K562 (cell line): ENCODE measurements around the gene CDC27. TPM values are rescaled to one million over a fixed set of nuclear protein-coding genes. Genes with fewer than 3 reads are reported as not detected.

Experiments used
- ARNT ChIP-seq, 2 experiments: fragments of 450-650 bp; IDR thresholded peaks; 2 replicates each; pipeline ENCODE4 v1.6.1; 2016; ENCODE audit warnings: mild to moderate bottlenecking in 1 of 2
- C11orf30 ChIP-seq: fragments of 450-650 bp; IDR thresholded peaks from 2 replicates; pipeline ENCODE4 v1.6.1; 2016; ENCODE audit warnings: low read depth, mild to moderate bottlenecking
- DMBX1 ChIP-seq: fragments of 250-450 bp; sonication (Bioruptor Pico); IDR thresholded peaks from 2 replicates; pipeline ENCODE4 v1.8.0; 2022; ENCODE audit warnings: inconsistent platforms, mild to moderate bottlenecking, moderate library complexity, borderline replicate concordance
- FOXK2 ChIP-seq, 2 experiments: fragments of 450-650 bp; IDR thresholded peaks in 1 of 2; conservative IDR thresholded peaks in 1 of 2; 2 replicates each; pipeline ENCODE4 v1.6.1; 2016; ENCODE audit warnings: low read depth in 2 of 2, mild to moderate bottlenecking in 1 of 2
- GATAD2B ChIP-seq: fragments of 450-650 bp; IDR thresholded peaks from 2 replicates; pipeline ENCODE4 v1.6.1; 2017; ENCODE audit warnings: mild to moderate bottlenecking, borderline replicate concordance
- HDAC3 ChIP-seq: fragments of 450-650 bp; IDR thresholded peaks from 2 replicates; pipeline ENCODE4 v1.6.1; 2018; ENCODE audit warnings: borderline replicate concordance, mild to moderate bottlenecking, moderate library complexity; ENCODE audit not compliant: partially characterized antibody
- HLTF ChIP-seq: fragments of 450-650 bp; IDR thresholded peaks from 2 replicates; pipeline ENCODE4 v1.6.1; 2016
- HMBOX1 ChIP-seq: sonication (generic); IDR thresholded peaks from 2 replicates; pipeline ENCODE4 v1.6.1; 2016
- MTA3 ChIP-seq: fragments of 450-650 bp; formaldehyde crosslinking; IDR thresholded peaks from 2 replicates; pipeline ENCODE4 v1.6.1; 2017; ENCODE audit warnings: mild to moderate bottlenecking, borderline replicate concordance
- NR1H2 ChIP-seq: sonication (generic); formaldehyde crosslinking; IDR thresholded peaks from 2 replicates; pipeline ENCODE4 v1.4.0; 2020; ENCODE audit warnings: mild to moderate bottlenecking, missing genetic modification reagents
- PYGO2 ChIP-seq: fragments of 450-650 bp; IDR thresholded peaks from 2 replicates; pipeline ENCODE4 v1.6.1; 2016; ENCODE audit warnings: mild to moderate bottlenecking, missing genetic modification characterization, moderate library complexity, missing compliant biosample characterization
- RBM17 ChIP-seq: fragments of 200-400 bp; formaldehyde crosslinking; IDR thresholded peaks from 2 replicates; pipeline ENCODE4 v1.6.1; 2017; ENCODE audit warnings: low read depth, mild to moderate bottlenecking, low read length, borderline replicate concordance
- SAP30 ChIP-seq: fragments of 200-600 bp; sonication (generic); IDR thresholded peaks from 2 replicates; pipeline ENCODE4 v1.6.1; 2012; ENCODE audit warnings: borderline replicate concordance, low read depth, mild to moderate bottlenecking, moderate library complexity, low read length, control low read depth, inconsistent platforms; ENCODE audit not compliant: insufficient read depth, poor library complexity, severe bottlenecking
- SIN3A ChIP-seq, 2 experiments: fragments of 150-350 bp in 1 of 2; IDR thresholded peaks; 2 replicates each; pipeline ENCODE4 v1.6.1; 2011 to 2016; ENCODE audit warnings: borderline replicate concordance in 2 of 2, low read depth in 2 of 2, low read length in 2 of 2, mild to moderate bottlenecking in 2 of 2, moderate library complexity in 2 of 2; ENCODE audit not compliant: control insufficient read depth in 1 of 2
- SMAD4 ChIP-seq: fragments of 250-450 bp; sonication (Bioruptor Pico); conservative IDR thresholded peaks from 2 replicates; pipeline ENCODE4 v1.8.0; 2021; ENCODE audit warnings: inconsistent platforms, mild to moderate bottlenecking, moderate library complexity
- SOX6 ChIP-seq: fragments of 450-650 bp; IDR thresholded peaks from 2 replicates; pipeline ENCODE4 v1.6.1; 2014; ENCODE audit warnings: mild to moderate bottlenecking
- SRF ChIP-seq, 2 experiments: fragments of 250-450, 450-650 bp in 1 of 2; sonication (Bioruptor Pico) in 1 of 2; sonication (generic) in 1 of 2; formaldehyde crosslinking; IDR thresholded peaks; 2 replicates each; pipeline versions ENCODE4 v1.5.0 to v1.5.1; 2020 to 2022; ENCODE audit warnings: mild to moderate bottlenecking in 1 of 2, missing genetic modification reagents in 1 of 2
- TRIM24 ChIP-seq, 2 experiments: fragments of 450-650 bp; IDR thresholded peaks; 2 replicates each; pipeline ENCODE4 v1.6.1; 2016
- ZBTB7A ChIP-seq: IDR thresholded peaks from 2 replicates; pipeline ENCODE4 v1.6.1; 2011; ENCODE audit warnings: low read depth, mild to moderate bottlenecking, low read length, moderate library complexity, borderline replicate concordance; ENCODE audit not compliant: control insufficient read depth
- ZNF395 ChIP-seq: fragments of 200-800 bp; sonication (Bioruptor generic); IDR thresholded peaks from 2 replicates; pipeline ENCODE4 v1.6.1; 2017; ENCODE audit warnings: missing genetic modification characterization, missing compliant biosample characterization
- ZNF41 ChIP-seq: fragments of 250-450 bp; sonication (Bioruptor Pico); conservative IDR thresholded peaks from 2 replicates; pipeline ENCODE4 v1.4.0; 2020; ENCODE audit warnings: mild to moderate bottlenecking
- ZNF444 ChIP-seq: fragments of 250-450 bp; sonication (Bioruptor Pico); IDR thresholded peaks from 2 replicates; pipeline ENCODE4 v1.4.0; 2020; ENCODE audit warnings: mild to moderate bottlenecking, moderate library complexity
- polyA plus RNA-seq, 8 experiments: library from polyadenylated mRNA; depleted of rRNA in 4 of 8; stranded (reverse) in 5 of 8; unstranded in 3 of 8; fragments of >200 nt; fragmentation: Nextera tagmentation in 2 of 8; fragmentation: Illumina TruSeq in 1 of 8; extraction: Ambion mirVana in 2 of 8; extraction: Trizol in 1 of 8; gene quantifications; 2 replicates each; pipeline versions ENCODE4 v1.2.1 to v1.2.3, GENCODE V29; 2011 to 2014; ENCODE audit warnings: inconsistent platforms in 1 of 8, missing spikeins in 1 of 8
- total RNA-seq, 7 experiments: library from RNA; depleted of rRNA in 6 of 7; stranded (reverse); fragments of >200 nt in 6 of 7; fragmentation: Illumina TruSeq in 2 of 7; extraction: Trizol in 2 of 7; gene quantifications; 2 replicates each; pipeline versions ENCODE4 v1.2.1 to v1.2.3, GENCODE V29; 2011 to 2021; ENCODE audit warnings: low replicate concordance in 1 of 7
- TF ChIP-seq, protein P1 (sequence below), 3 experiments: IDR thresholded peaks in 2 of 3; conservative IDR thresholded peaks in 1 of 3; 2 replicates each; pipeline ENCODE4 v1.5.1; 2011 to 2012; ENCODE audit warnings: low read length in 3 of 3, mild to moderate bottlenecking in 3 of 3, control low read depth in 2 of 3, improper control_type of control experiment in 1 of 3, inconsistent platforms in 1 of 3, low read depth in 1 of 3, mixed read lengths in 1 of 3, moderate library complexity in 1 of 3; ENCODE audit not compliant: insufficient read depth in 2 of 3
- TF ChIP-seq, protein P2 (sequence below): fragments of 450-650 bp; IDR thresholded peaks from 2 replicates; pipeline ENCODE4 v1.6.1; 2016; ENCODE audit warnings: missing biosample characterization, missing genetic modification characterization

CDC27 gene
- total and polyA plus RNA-seq, 9 of the 15 experiments (the other 6 are each of a cell fraction or from before 2014, with no cell fraction given) = 28.6 to 155 (median 94.1) TPM

- no peak for TF ChIP-seq HMBOX1
- TF ChIP-seq, protein P1, sequence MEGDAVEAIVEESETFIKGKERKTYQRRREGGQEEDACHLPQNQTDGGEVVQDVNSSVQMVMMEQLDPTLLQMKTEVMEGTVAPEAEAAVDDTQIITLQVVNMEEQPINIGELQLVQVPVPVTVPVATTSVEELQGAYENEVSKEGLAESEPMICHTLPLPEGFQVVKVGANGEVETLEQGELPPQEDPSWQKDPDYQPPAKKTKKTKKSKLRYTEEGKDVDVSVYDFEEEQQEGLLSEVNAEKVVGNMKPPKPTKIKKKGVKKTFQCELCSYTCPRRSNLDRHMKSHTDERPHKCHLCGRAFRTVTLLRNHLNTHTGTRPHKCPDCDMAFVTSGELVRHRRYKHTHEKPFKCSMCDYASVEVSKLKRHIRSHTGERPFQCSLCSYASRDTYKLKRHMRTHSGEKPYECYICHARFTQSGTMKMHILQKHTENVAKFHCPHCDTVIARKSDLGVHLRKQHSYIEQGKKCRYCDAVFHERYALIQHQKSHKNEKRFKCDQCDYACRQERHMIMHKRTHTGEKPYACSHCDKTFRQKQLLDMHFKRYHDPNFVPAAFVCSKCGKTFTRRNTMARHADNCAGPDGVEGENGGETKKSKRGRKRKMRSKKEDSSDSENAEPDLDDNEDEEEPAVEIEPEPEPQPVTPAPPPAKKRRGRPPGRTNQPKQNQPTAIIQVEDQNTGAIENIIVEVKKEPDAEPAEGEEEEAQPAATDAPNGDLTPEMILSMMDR (IDR thresholded peaks at IDR 0.05 in 2 of 3, conservative IDR thresholded peaks at IDR 0.05 in 1 of 3; ENCODE audit: insufficient read depth in 2 of 3, low read depth in 1 of 3, low read length in 3 of 3) = no peak
- no peak for TF ChIP-seq ARNT (IDR thresholded peaks at IDR 0.05)
- TF ChIP-seq SIN3A (IDR thresholded peaks at IDR 0.05; ENCODE audit: borderline replicate concordance in 2 of 2, control insufficient read depth in 1 of 2, low read depth in 2 of 2, low read length in 2 of 2) = no peak
- TF ChIP-seq C11orf30 = peak; percentile 99
- no peak for TF ChIP-seq SMAD4 (CRISPR knock-in tag)
- no peak for TF ChIP-seq PYGO2
- TF ChIP-seq SOX6 = no peak
- TF ChIP-seq MTA3 = no peak
- TF ChIP-seq SRF (CRISPR knock-in tag; IDR thresholded peaks at IDR 0.05) = no peak
- no peak for TF ChIP-seq RBM17
- no peak for TF ChIP-seq SAP30
- no peak for TF ChIP-seq HDAC3
- TF ChIP-seq ZNF395 (CRISPR knock-in tag) = no peak
- TF ChIP-seq TRIM24 (IDR thresholded peaks at IDR 0.05) = no peak
- TF ChIP-seq DMBX1 (CRISPR knock-in tag) = 0 out of 2 replicates have a peak, but pooled peaks have one; percentile 20
- TF ChIP-seq ZNF41 = no peak
- TF ChIP-seq, protein P2, sequence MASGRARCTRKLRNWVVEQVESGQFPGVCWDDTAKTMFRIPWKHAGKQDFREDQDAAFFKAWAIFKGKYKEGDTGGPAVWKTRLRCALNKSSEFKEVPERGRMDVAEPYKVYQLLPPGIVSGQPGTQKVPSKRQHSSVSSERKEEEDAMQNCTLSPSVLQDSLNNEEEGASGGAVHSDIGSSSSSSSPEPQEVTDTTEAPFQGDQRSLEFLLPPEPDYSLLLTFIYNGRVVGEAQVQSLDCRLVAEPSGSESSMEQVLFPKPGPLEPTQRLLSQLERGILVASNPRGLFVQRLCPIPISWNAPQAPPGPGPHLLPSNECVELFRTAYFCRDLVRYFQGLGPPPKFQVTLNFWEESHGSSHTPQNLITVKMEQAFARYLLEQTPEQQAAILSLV (tag) = no peak
- no peak for TF ChIP-seq NR1H2 (CRISPR knock-in tag)
- TF ChIP-seq GATAD2B = no peak
- 0 out of 2 replicates have a peak, but pooled peaks have one; percentile 30 for TF ChIP-seq ZBTB7A
- TF ChIP-seq FOXK2 (conservative IDR thresholded peaks at IDR 0.05 in 1 of 2, IDR thresholded peaks at IDR 0.05 in 1 of 2; ENCODE audit: low read depth in 2 of 2) = no peak
- TF ChIP-seq ZNF444 = no peak
- no peak for TF ChIP-seq HLTF
These were observed 21.0 kb upstream of the CDC27 start (continued) for GRCh38 chr17:47210105-47210504.
